Stromal cell of bone marrow (primary cell): Measurements from ENCODE around the gene SUGP1.
A peak's percentile ranks its signal among the peaks of the same experiment; 100 is the strongest.
"Not testable (repeated sequence)": the region's sequence is repeated elsewhere in the genome, so short reads cannot be mapped to it uniquely, and the experiment has no call there.

Experiments
- DNase-seq: peaks from one replicate; pipeline ENCODE4 v3.0.0-alpha.2; 2012; ENCODE audit warnings: low read depth

Gene SUGP1, protein sequence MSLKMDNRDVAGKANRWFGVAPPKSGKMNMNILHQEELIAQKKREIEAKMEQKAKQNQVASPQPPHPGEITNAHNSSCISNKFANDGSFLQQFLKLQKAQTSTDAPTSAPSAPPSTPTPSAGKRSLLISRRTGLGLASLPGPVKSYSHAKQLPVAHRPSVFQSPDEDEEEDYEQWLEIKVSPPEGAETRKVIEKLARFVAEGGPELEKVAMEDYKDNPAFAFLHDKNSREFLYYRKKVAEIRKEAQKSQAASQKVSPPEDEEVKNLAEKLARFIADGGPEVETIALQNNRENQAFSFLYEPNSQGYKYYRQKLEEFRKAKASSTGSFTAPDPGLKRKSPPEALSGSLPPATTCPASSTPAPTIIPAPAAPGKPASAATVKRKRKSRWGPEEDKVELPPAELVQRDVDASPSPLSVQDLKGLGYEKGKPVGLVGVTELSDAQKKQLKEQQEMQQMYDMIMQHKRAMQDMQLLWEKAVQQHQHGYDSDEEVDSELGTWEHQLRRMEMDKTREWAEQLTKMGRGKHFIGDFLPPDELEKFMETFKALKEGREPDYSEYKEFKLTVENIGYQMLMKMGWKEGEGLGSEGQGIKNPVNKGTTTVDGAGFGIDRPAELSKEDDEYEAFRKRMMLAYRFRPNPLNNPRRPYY

DNA sequence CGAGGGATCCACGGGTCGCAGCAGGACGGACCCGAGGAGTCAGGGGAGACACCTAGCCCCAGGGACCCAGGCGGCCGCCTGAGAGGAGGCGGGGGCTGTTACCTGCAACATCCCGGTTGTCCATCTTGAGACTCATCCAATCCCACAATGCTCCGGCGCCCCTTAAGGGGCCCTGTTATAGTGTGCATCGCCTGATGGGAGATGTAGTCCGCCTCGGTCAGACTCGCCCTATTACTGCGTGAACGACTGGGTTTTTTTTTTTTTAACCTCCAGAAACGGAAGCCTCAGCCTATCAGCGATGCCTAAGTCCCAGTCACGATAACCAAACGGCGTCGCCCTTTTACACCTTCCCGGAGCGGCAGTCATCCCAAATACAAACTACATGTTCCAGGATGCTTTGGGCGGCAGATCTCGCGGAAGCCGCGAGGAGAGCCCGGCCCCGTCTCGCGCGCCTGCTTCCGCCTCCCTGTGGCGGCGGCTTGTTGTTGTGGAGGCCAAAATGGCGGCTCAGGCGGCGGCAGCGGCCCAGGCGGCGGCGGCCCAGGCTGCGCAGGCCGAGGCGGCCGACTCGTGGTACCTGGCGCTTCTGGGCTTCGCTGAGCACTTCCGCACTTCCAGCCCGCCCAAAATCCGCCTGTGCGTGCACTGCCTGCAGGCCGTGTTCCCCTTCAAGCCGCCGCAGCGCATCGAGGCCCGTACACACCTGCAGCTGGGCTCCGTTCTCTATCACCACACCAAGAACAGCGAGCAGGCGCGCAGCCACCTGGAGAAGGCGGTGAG lies at the start of gene SUGP1, which contains the start of gene MAU2:
Gene SUGP1, minus strand, starts transcription at position 149 of the 780 bp plus-strand sequence. Its CDS starts 13 bp downstream, at position 136.
Gene MAU2, plus strand, starts transcription at position 469 of the 780 bp plus-strand sequence. Its CDS starts 31 bp downstream, at position 500.
- peak; percentile 78 for DNase-seq

DNA sequence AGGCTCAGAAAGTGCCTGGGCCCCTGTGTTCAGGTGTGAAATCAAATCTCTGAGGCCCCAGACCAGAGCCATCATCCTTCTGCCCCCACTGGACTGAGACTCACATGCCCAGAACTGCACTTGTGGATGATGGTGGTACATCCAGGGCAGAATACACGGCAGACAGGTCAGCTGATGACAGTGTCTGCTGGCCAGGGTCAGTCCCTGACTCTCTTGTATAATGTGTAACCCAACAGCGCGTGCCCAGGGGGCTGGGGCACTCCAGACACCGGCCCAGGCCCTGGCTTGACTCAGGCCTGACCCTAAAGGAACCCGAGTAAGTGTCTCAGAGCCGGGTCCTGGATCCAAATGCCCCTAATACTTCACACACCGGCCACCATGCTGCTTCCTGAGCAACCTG lies 47.8 kb upstream of the SUGP1 start:
- DNase-seq, result no peak

DNA sequence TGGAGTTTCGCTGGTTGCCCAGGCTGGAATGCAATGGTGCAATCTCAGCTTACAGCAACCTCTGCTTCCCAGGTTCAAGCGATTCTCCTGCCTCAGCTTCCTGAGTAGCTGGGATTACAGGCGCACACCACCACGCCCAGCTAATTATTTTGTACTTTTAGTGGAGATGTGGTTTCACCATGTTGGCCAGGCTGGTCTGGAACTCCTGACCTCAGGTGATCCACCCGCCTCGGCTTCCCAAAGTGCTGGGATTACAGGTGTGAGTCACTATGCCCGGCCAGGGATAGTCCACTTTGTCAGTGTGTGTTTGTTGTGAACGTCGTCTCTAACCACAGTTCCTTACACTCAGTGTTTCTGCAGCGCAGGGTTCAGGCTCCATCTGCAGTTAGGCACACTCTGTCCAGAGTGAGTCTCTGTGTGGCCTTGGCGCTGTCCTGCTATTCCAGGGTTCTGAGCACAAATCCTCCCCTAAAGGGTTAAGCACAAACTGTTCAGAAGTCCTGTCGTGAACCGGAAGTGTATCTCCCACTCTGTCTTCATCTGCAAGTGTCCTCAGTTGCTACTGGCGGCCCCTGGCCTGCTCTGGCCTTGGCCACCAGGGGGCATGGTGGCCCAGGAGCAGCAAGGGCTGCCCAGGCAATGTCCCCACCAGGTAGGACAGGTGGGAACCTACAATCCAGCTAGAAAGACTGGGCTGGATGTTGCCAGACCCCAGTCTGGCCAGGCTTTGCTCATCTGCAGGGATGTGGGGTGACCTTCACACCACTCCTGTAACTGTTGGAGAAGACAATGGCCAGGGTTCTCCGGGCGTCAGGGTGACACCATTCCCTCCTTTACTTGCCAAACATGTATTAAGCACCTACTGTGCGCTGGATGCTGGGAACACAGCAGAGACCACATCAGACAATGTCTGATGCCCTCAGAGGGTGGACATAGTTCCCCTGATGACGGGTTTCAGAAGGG lies 46.4 kb upstream of the SUGP1 start:
- no peak for DNase-seq

DNA sequence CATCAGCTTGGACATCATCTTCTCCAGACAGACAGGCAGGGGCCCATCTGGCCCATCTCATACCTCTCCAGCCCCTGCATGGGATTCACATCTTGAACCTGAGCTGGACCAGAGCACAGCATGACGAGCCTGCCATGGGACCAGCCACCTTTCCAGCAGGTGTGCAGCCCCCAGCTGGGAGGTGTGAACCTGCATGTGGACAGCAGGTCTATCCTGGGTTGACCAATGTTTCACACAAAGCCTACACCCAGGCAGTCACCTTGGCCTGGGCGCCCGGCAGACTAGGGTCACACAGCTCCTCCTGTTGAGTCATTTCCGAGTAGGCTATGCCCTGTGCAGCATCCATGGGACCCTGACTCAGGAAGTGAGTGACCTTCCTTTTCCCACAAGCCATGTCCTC lies 41.8 kb upstream of the SUGP1 start:
- DNase-seq, result no peak

- peak; percentile 78 for DNase-seq
Observed at GRCh38 chr19:19361075-19361594, 40.8 kb upstream of the SUGP1 start.

GRCh38 chr19:19356901-19357566 lies 36.7 kb upstream of the SUGP1 start:
- DNase-seq, result no peak

DNA sequence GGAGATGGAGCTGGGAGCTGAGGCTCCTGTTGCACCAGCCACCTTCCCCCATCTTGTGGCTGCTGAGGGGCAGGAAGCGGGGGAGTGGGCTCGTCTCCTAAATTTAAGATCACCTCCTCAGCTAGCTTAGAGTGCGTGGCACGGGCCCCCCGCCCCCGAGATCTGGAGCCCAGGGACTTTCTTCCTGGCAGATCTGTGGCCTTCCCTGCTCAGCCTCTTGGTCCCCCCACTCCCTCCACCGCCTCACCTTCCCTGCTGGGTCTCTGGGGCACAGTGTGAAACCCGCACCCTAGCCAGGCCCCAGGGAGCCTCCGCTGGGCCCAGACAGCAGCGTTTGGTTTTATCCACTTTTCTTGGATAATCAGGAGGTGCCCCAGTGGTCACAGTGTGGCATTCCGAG lies 36.2 kb upstream of the SUGP1 start:
- no peak for DNase-seq

DNA sequence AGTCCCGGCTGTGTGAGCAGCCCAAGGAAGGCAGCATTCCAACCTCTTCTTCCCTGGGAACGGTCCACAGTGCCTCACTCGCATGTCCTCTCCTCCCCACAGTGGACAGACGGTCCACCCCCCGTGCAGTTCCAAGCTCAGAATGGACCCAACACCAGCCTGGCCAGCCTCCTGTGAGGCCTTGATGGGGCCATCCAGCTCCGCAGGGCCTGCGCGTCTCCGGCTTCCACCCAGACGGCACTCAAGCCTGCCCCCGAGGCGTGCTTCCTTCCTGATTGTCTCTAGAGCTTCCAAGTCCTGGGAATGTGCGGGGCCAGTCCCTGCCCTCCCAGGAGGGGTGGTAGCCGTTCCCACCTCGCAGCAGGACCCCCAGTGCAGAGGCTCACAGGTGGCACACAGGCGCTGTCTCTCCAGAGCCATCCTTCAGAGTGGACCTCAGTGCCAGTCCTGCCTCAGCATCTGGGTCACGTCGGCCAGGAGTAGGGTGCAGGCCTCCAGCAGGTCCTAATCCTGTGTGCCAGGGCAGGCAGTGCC lies 35.4 kb upstream of the SUGP1 start:
- no peak for DNase-seq

DNA sequence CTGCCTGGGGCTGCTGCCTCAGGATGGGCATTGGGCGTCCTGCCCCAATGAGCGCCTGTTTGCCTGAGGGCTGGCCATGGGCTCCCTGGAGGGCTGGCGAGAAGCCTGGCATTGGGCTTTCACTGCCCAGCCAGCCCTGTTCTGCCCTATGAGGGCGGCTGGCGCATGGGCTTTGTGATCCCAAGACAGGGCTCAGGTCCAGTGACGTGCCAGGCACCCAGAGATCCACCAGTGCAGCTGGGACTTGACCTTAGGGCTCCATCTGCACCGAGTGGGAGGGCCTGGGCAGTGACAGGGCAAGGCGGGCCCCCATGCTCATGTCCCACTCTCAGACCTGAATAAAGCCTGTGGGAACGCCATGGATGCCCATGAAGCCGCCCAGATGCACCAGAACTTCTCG lies 34.6 kb upstream of the SUGP1 start:
- DNase-seq, result no peak

GRCh38 chr19:19354007-19354406 lies 33.7 kb upstream of the SUGP1 start:
- no peak for DNase-seq

GRCh38 chr19:19352823-19353222 lies 32.5 kb upstream of the SUGP1 start:
- no peak for DNase-seq

DNA sequence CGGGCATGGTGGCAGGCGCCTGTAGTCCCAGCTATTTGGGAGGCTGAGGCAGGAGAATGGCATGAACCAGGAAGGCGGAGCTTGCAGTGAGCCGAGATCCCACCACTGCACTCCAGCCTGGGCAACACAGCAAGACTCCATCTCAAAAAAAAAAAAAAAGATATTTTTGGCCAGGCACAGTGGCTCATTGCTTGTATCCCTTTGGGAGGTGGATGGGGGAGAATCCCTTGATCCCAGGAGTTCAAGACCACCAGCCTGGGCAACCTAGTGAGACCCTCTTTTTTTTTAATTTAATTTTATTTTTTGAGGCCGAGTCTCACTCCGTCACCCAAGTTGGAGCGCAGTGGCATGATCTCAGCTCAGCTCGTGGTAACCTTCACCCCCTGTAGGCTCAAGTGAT lies 30.4 kb upstream of the SUGP1 start:
- DNase-seq, result not testable (repeated sequence)

GRCh38 chr19:19349365-19349764 lies 29.1 kb upstream of the SUGP1 start:
- no peak for DNase-seq

- DNase-seq, result no peak
Observed at GRCh38 chr19:19348266-19348665, 28.0 kb upstream of the SUGP1 start.

GRCh38 chr19:19347401-19348110 lies 27.2 kb upstream of the SUGP1 start:
- DNase-seq, result no peak

- no peak for DNase-seq
Observed at GRCh38 chr19:19345970-19346369, 25.7 kb upstream of the SUGP1 start.

DNA sequence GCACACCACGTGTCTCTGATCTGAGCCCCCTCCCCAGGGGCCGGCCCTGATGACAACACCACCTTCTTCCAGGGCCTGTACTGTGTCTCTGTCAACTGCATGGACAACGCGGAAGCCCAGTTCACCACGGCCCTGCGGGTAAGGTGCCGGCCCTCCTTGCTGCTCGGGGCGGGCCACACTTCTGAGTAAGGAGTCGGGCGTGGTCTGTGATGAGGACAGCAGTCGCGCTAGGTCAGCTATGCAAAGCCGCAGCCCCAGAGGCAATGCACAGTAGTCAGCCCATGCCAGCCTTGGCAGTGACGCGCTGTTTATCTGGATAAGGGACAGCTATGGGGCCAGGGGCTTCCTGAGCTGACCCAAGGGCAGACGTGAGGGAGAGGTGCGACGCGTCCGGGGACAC lies 24.9 kb upstream of the SUGP1 start:
- DNase-seq, result no peak

- DNase-seq, result no peak
Observed at GRCh38 chr19:19343762-19344161, 23.5 kb upstream of the SUGP1 start.

DNA sequence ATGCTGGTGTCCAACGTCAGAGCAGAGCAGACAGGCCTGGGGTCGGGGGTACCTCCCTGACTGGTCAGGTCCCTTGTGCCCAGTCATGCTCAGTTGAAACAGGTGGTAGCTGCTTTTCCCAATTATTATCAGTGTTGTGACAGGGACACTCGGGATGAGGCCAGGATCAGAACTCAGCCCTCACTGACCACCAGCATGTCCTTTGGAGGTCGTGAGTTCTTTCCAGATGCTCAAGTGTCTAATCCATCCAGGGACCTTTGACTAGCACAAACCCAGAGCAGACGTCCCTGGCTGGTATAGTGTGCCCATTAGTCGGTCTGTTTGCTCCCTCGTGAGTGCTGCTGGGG lies 22.7 kb upstream of the SUGP1 start:
- DNase-seq, result no peak
